GM19468 (cell line): ENCODE results near the gene SLC22A25.
"Not testable (repeated sequence)": the region's sequence is repeated elsewhere in the genome, so short reads cannot be mapped to it uniquely, and the experiment has no call there.

Experiments used
- ATAC-seq: cut with Tn5 transposase; IDR thresholded peaks from one replicate; pipeline ENCODE4 v1.9.1; 2021; ENCODE audit warnings: mild to moderate bottlenecking, moderate library complexity, moderate number of reproducible peaks; ENCODE audit not compliant: unreplicated experiment; ENCODE audit errors: extremely low read depth

Gene SLC22A25

GRCh38 chr11:63235471-63236461 is 7.6 kb downstream of the SLC22A25 start:
- not testable (repeated sequence) for ATAC-seq

- ATAC-seq, result no peak
Observed at GRCh38 chr11:63229815-63230214, 13.6 kb downstream of the SLC22A25 start.

- no peak for ATAC-seq
Observed at GRCh38 chr11:63227521-63228107, 15.8 kb downstream of the SLC22A25 start.

GRCh38 chr11:63226488-63227114 is 16.8 kb downstream of the SLC22A25 start:
- no peak for ATAC-seq

GRCh38 chr11:63214093-63214492 is 29.3 kb downstream of the SLC22A25 start:
- no peak for ATAC-seq

GRCh38 chr11:63212742-63213141 is 30.7 kb downstream of the SLC22A25 start:
- ATAC-seq, result no peak

- ATAC-seq, result no peak
Observed at GRCh38 chr11:63210111-63210510, 33.3 kb downstream of the SLC22A25 start.
